HEK293 (cell line): ENCODE results near the gene BDP1.
A peak's percentile ranks its signal among the peaks of the same experiment; 100 is the strongest.

ENCODE experiments used
- CTCF ChIA-PET: fragments of 350-600 bp; formaldehyde crosslinking; extraction: SDS; loops from one replicate; lab custom pipeline; 2021; ENCODE audit warnings: antibody characterized with exemption; lab: Yijun Ruan, JAX
- POLR2A ChIA-PET: fragments of 300-600 bp; formaldehyde crosslinking; extraction: SDS; loops from one replicate; lab custom pipeline; 2020; ENCODE audit warnings: antibody characterized with exemption, inconsistent platforms; lab: Yijun Ruan, JAX
- H3K27ac ChIP-seq: fragments of 200-500 bp; sonication (Bioruptor generic); 2 replicates; pipeline ENCODE4 v1.5.1; 2014; ENCODE audit warnings: low read depth, low read length, control low read depth, inconsistent platforms; ENCODE audit errors: extremely low read depth
- H3K36me3 ChIP-seq, 2 experiments: fragments of 200-500 bp in 1 of 2; sonication (Bioruptor generic) in 1 of 2; 1 replicate in 1 of 2; 2 replicates in 1 of 2; pipeline ENCODE4 v1.5.1; 2014 to 2017; ENCODE audit warnings: inconsistent platforms in 2 of 2, low read length in 2 of 2; ENCODE audit not compliant: control insufficient read depth in 2 of 2, insufficient read depth in 1 of 2
- H3K4me1 ChIP-seq: fragments of 200-500 bp; sonication (Bioruptor generic); 2 replicates; pipeline ENCODE4 v1.5.1; 2014; ENCODE audit warnings: mild to moderate bottlenecking, low read length, inconsistent platforms; ENCODE audit not compliant: control insufficient read depth, insufficient read depth
- H3K4me3 ChIP-seq: 2 replicates; pipeline ENCODE4 v1.5.1; 2011; ENCODE audit warnings: low read depth, mild to moderate bottlenecking, control low read depth, low read length, moderate library complexity
- H3K9me3 ChIP-seq: fragments of 200-500 bp; sonication (Bioruptor generic); 2 replicates; pipeline ENCODE4 v1.5.1; 2014; ENCODE audit warnings: low read depth, low read length, inconsistent platforms; ENCODE audit not compliant: control insufficient read depth, insufficient read depth
- BCL6B ChIP-seq: fragments of 450-650 bp; formaldehyde crosslinking; IDR thresholded peaks from 2 replicates; pipeline ENCODE4 v1.5.1; 2017; ENCODE audit warnings: missing biosample characterization, missing genetic modification characterization
- GFI1B ChIP-seq: fragments of 450-650 bp; formaldehyde crosslinking; IDR thresholded peaks from 2 replicates; pipeline ENCODE4 v1.5.1; 2016; ENCODE audit warnings: missing biosample characterization, missing genetic modification characterization
- KLF10 ChIP-seq: fragments of 450-650 bp; IDR thresholded peaks from 2 replicates; pipeline ENCODE4 v1.5.1; 2018; ENCODE audit warnings: missing biosample characterization, mild to moderate bottlenecking, missing genetic modification characterization
- ZFP41 ChIP-seq: fragments of 450-650 bp; formaldehyde crosslinking; IDR thresholded peaks from 2 replicates; pipeline ENCODE4 v1.5.1; 2016; ENCODE audit warnings: missing biosample characterization, missing genetic modification characterization, borderline replicate concordance
- ZNF114 ChIP-seq: fragments of 450-650 bp; formaldehyde crosslinking; IDR thresholded peaks from 2 replicates; pipeline ENCODE4 v1.5.0; 2017; ENCODE audit warnings: missing biosample characterization, missing genetic modification characterization
- ZNF133 ChIP-seq: fragments of 450-650 bp; formaldehyde crosslinking; IDR thresholded peaks from 2 replicates; pipeline ENCODE4 v1.5.1; 2016; ENCODE audit warnings: missing biosample characterization, missing genetic modification characterization
- ZNF202 ChIP-seq: fragments of 450-650 bp; formaldehyde crosslinking; IDR thresholded peaks from 2 replicates; pipeline ENCODE4 v1.5.1; 2016; ENCODE audit warnings: missing biosample characterization, missing genetic modification characterization, borderline replicate concordance
- ZNF221 ChIP-seq: fragments of 450-650 bp; formaldehyde crosslinking; IDR thresholded peaks from 2 replicates; pipeline ENCODE4 v1.5.1; 2017; ENCODE audit warnings: missing biosample characterization, missing genetic modification characterization, borderline replicate concordance
- ZNF324 ChIP-seq: fragments of 450-650 bp; formaldehyde crosslinking; IDR thresholded peaks from 2 replicates; pipeline ENCODE4 v1.5.1; 2016; ENCODE audit warnings: missing biosample characterization, missing genetic modification characterization
- ZNF48 ChIP-seq: fragments of 450-650 bp; formaldehyde crosslinking; IDR thresholded peaks from 2 replicates; pipeline ENCODE4 v1.5.1; 2016; ENCODE audit warnings: missing biosample characterization, missing genetic modification characterization
- ZNF544 ChIP-seq: fragments of 450-650 bp; formaldehyde crosslinking; IDR thresholded peaks from 2 replicates; pipeline ENCODE4 v1.5.0; 2017; ENCODE audit warnings: missing biosample characterization, missing genetic modification characterization
- ZNF596 ChIP-seq: fragments of 450-650 bp; IDR thresholded peaks from 2 replicates; pipeline ENCODE4 v1.5.0; 2018; ENCODE audit warnings: missing biosample characterization, mild to moderate bottlenecking, missing genetic modification characterization, moderate library complexity
- ZNF610 ChIP-seq: fragments of 450-650 bp; formaldehyde crosslinking; IDR thresholded peaks from 2 replicates; pipeline ENCODE4 v1.5.1; 2016; ENCODE audit warnings: missing biosample characterization, missing genetic modification characterization, borderline replicate concordance
- ZNF623 ChIP-seq: fragments of 450-650 bp; formaldehyde crosslinking; IDR thresholded peaks from 2 replicates; pipeline ENCODE4 v1.5.1; 2016; ENCODE audit warnings: missing biosample characterization, missing genetic modification characterization
- TF ChIP-seq, protein P1 (sequence below): fragments of 450-650 bp; formaldehyde crosslinking; IDR thresholded peaks from 2 replicates; pipeline ENCODE4 v1.5.1; 2016; ENCODE audit warnings: missing biosample characterization, missing genetic modification characterization
- TF ChIP-seq, protein P2 (sequence below): fragments of 450-650 bp; formaldehyde crosslinking; IDR thresholded peaks from 2 replicates; pipeline ENCODE4; 2016; ENCODE audit warnings: missing biosample characterization, missing genetic modification characterization
- TF ChIP-seq, protein P3 (sequence below): fragments of 450-650 bp; formaldehyde crosslinking; IDR thresholded peaks from 2 replicates; pipeline ENCODE4 v1.5.1; 2017; ENCODE audit warnings: missing biosample characterization, missing genetic modification characterization

Gene BDP1

DNA sequence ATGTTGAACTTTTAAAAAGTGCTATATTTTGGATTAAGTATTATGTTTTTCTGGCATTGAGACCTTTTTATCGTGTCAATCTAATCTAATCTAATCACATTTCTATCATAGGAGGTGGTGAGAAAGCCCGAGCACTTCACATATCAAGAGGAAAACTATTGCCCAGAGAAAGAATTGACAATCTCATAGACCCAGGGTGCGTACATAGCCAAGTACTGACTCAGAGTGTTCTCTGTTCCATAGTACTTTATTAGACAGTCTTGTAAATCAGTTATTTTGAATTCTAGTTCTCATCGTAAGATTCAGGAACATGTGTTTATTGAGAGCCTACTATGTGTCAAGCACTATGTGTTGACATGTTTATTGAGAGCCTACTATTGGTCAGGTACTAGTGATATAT is 140.7 kb downstream of the BDP1 start:
- H3K9me3 ChIP-seq: no peaks in the 10 kb centered on the region
- ChIA-PET POLR2A (no interaction called here), CTCF (no interaction called here)
- peaks cover 34 to 47% of the 10 kb centered on the region in 2 experiments for H3K36me3 ChIP-seq
- peaks cover 6% of the 10 kb centered on the region for H3K4me1 ChIP-seq
- TF ChIP-seq ZNF202 (tag by site-specific recombination): no peak
- TF ChIP-seq, protein P1, sequence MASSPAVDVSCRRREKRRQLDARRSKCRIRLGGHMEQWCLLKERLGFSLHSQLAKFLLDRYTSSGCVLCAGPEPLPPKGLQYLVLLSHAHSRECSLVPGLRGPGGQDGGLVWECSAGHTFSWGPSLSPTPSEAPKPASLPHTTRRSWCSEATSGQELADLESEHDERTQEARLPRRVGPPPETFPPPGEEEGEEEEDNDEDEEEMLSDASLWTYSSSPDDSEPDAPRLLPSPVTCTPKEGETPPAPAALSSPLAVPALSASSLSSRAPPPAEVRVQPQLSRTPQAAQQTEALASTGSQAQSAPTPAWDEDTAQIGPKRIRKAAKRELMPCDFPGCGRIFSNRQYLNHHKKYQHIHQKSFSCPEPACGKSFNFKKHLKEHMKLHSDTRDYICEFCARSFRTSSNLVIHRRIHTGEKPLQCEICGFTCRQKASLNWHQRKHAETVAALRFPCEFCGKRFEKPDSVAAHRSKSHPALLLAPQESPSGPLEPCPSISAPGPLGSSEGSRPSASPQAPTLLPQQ (tag by site-specific recombination): no peak
- TF ChIP-seq ZNF221 (tag by site-specific recombination): no peak
- no peak for TF ChIP-seq BCL6B (tag by site-specific recombination)
- TF ChIP-seq ZNF114 (tag by site-specific recombination): no peak
- TF ChIP-seq, protein P2, sequence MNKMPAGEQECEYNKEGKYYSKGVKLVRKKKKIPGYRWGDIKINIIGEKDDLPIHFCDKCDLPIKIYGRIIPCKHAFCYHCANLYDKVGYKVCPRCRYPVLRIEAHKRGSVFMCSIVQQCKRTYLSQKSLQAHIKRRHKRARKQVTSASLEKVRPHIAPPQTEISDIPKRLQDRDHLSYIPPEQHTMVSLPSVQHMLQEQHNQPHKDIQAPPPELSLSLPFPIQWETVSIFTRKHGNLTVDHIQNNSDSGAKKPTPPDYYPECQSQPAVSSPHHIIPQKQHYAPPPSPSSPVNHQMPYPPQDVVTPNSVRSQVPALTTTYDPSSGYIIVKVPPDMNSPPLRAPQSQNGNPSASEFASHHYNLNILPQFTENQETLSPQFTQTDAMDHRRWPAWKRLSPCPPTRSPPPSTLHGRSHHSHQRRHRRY (tag by site-specific recombination): no peak
- TF ChIP-seq ZFP41 (tag by site-specific recombination): no peak
- TF ChIP-seq GFI1B (tag by site-specific recombination): no peak
- no peak for TF ChIP-seq ZNF596 (tag by site-specific recombination)
- no peak for TF ChIP-seq ZNF544 (tag by site-specific recombination)
- no peak for TF ChIP-seq KLF10
- no peak for TF ChIP-seq ZNF133 (tag by site-specific recombination)
- no peak for TF ChIP-seq ZNF48
- no peak overlapping the region for H3K27ac ChIP-seq
- H3K4me3 ChIP-seq: no peak overlapping the region

DNA sequence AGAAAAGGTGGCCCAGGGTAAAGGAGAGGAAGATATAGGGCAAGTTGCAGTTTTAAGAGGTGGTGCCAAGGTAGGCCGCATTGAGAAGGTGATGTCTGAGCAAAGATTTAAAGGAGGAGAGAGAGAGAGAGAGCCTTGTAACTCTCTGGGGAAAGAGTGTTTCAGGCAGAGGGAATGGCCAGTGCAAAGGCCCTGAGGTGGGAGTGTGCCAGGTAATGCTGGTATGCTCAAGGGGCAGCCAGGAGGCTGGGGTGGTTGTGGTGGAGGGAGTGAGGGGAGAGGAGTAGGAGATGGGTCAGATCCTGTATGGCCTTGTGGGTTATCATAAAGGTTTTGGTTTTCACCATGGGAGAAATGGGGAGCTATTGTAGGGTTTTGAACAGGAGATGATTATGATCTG is 141.6 kb downstream of the BDP1 start:
- no peak overlapping the region for H3K27ac ChIP-seq
- H3K9me3 ChIP-seq: no peaks in the 10 kb centered on the region
- H3K4me1 ChIP-seq: peaks cover 12% of the 10 kb centered on the region
- POLR2A ChIA-PET: no interaction called here
- CTCF ChIA-PET: no interaction called here
- TF ChIP-seq, protein P1 (tag by site-specific recombination): no peak
- TF ChIP-seq, protein P3, sequence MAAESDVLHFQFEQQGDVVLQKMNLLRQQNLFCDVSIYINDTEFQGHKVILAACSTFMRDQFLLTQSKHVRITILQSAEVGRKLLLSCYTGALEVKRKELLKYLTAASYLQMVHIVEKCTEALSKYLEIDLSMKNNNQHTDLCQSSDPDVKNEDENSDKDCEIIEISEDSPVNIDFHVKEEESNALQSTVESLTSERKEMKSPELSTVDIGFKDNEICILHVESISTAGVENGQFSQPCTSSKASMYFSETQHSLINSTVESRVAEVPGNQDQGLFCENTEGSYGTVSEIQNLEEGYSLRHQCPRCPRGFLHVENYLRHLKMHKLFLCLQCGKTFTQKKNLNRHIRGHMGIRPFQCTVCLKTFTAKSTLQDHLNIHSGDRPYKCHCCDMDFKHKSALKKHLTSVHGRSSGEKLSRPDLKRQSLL (tag by site-specific recombination): no peak
- TF ChIP-seq ZNF610 (tag by site-specific recombination) (no peak), ZNF623 (peak; percentile 92), ZNF324 (tag by site-specific recombination) (no peak), ZNF133 (tag by site-specific recombination) (no peak)
- no peak overlapping the region for H3K4me3 ChIP-seq
- peaks cover 36 to 47% of the 10 kb centered on the region in 2 experiments for H3K36me3 ChIP-seq
